H1 (cell line): Measurements from ENCODE around the gene SNAPIN. TPM values are rescaled to one million over a fixed set of nuclear protein-coding genes. Genes with fewer than 3 reads are reported as not detected.

ENCODE experiments used
- CTCF ChIA-PET: fragments of 300-600 bp; sonication (Branson Sonifier 250); formaldehyde crosslinking; loops from one replicate; lab custom pipeline; 2021; ENCODE audit not compliant: partially characterized antibody; lab: Charles Lee
- POLR2A ChIA-PET: fragments of 300-600 bp; sonication (Branson Sonifier 250); formaldehyde crosslinking; loops from one replicate; lab custom pipeline; 2021; ENCODE audit warnings: inconsistent platforms; ENCODE audit not compliant: partially characterized antibody; lab: Charles Lee
- DNase-seq, 2 experiments: peaks; one replicate each; pipeline versions ENCODE4 v3.0.0 to v3.0.0-alpha.2; 2010 to 2022; ENCODE audit warnings: low spot score in 2 of 2, low read depth in 1 of 2, mixed read lengths in 1 of 2
- FAIRE-seq: peaks from 2 replicates; lab custom pipeline; 2011; peaks lifted over from hg19 to GRCh38; lab: Jason Lieb, UNC
- H2AFZ ChIP-seq: 2 replicates; pipeline ENCODE4 v1.8.1; 2012; ENCODE audit warnings: low read length, inconsistent platforms
- H2AK5ac ChIP-seq: 2 replicates; pipeline ENCODE4 v1.6.1; 2013; ENCODE audit warnings: low read depth, low read length
- H2BK120ac ChIP-seq: replicated peaks from 2 replicates; pipeline ENCODE3; 2013; ENCODE audit warnings: low read depth, low read length, inconsistent platforms
- H2BK12ac ChIP-seq: 2 replicates; pipeline ENCODE4 v1.6.1; 2013; ENCODE audit warnings: low read depth, low read length
- H2BK15ac ChIP-seq: 2 replicates; pipeline ENCODE4 v1.6.1; 2013; ENCODE audit warnings: low read length
- H2BK20ac ChIP-seq: 2 replicates; pipeline ENCODE4 v1.6.1; 2013; ENCODE audit warnings: low read length
- H2BK5ac ChIP-seq: 2 replicates; pipeline ENCODE4 v1.6.1; 2013; ENCODE audit warnings: low read depth, low read length
- H3K14ac ChIP-seq: 2 replicates; pipeline ENCODE4 v1.6.1; 2013; ENCODE audit warnings: inconsistent platforms; ENCODE audit not compliant: insufficient read length
- H3K18ac ChIP-seq: 2 replicates; pipeline ENCODE4 v1.6.1; 2013; ENCODE audit warnings: low read length; ENCODE audit errors: extremely low read depth
- H3K23ac ChIP-seq: 2 replicates; pipeline ENCODE4 v1.6.1; 2013; ENCODE audit warnings: inconsistent platforms; ENCODE audit not compliant: insufficient read length
- H3K23me2 ChIP-seq: 2 replicates; pipeline ENCODE4 v1.6.1; 2013; ENCODE audit warnings: low read depth, low read length
- H3K27ac ChIP-seq: 2 replicates; pipeline ENCODE4 v1.6.1; 2011; ENCODE audit warnings: low read depth, low read length, inconsistent platforms
- H3K27me3 ChIP-seq, 4 experiments: replicated peaks in 1 of 4; 1 replicate in 1 of 4; 2 replicates in 3 of 4; pipeline versions ENCODE4 v1.6.1 to v1.8.1; 2011 to 2013; ENCODE audit warnings: low read length in 3 of 4, mild to moderate bottlenecking in 3 of 4, inconsistent platforms in 2 of 4, mixed read lengths in 2 of 4, moderate library complexity in 1 of 4; ENCODE audit not compliant: control insufficient read depth in 3 of 4, insufficient read depth in 3 of 4; ENCODE audit errors: extremely low read depth in 1 of 4
- H3K36me3 ChIP-seq, 4 experiments: 2 replicates each; pipeline versions ENCODE4 v1.6.1 to v1.8.1; 2011 to 2013; ENCODE audit warnings: mild to moderate bottlenecking in 4 of 4, low read length in 3 of 4, moderate library complexity in 2 of 4, control low read depth in 1 of 4, inconsistent platforms in 1 of 4; ENCODE audit not compliant: insufficient read depth in 4 of 4, control insufficient read depth in 2 of 4
- H3K4ac ChIP-seq: replicated peaks from 2 replicates; pipeline ENCODE3; 2013; ENCODE audit warnings: low read length, low read depth, mixed read lengths, inconsistent platforms; ENCODE audit not compliant: insufficient read length
- H3K4me1 ChIP-seq, 4 experiments: replicated peaks in 1 of 4; 1 replicate in 1 of 4; 2 replicates in 3 of 4; pipeline versions ENCODE4 v1.6.1 to v1.8.1; 2011 to 2013; ENCODE audit warnings: low read length in 3 of 4, inconsistent platforms in 2 of 4, mixed read lengths in 1 of 4; ENCODE audit not compliant: insufficient read depth in 4 of 4, control insufficient read depth in 3 of 4
- H3K4me2 ChIP-seq, 2 experiments: 2 replicates each; pipeline versions ENCODE4 v1.6.1 to v1.8.1; 2011 to 2013; ENCODE audit warnings: low read depth in 2 of 2, low read length in 2 of 2, control low read depth in 1 of 2, inconsistent platforms in 1 of 2, mild to moderate bottlenecking in 1 of 2; ENCODE audit not compliant: insufficient read depth in 1 of 2
- H3K4me3 ChIP-seq, 4 experiments: fragments of 200-600, 300-600 bp in 1 of 4; sonication (generic), shearing (Covaris generic), sonication (Bioruptor Twin) in 1 of 4; 2 replicates each; pipeline versions ENCODE4 v1.5.1 to v1.8.1; 2011 to 2016; ENCODE audit warnings: low read length in 4 of 4, low read depth in 3 of 4, control low read depth in 2 of 4, inconsistent platforms in 2 of 4, mild to moderate bottlenecking in 2 of 4, mixed read lengths in 1 of 4, moderate library complexity in 1 of 4; ENCODE audit not compliant: insufficient read depth in 2 of 4; ENCODE audit errors: extremely low read depth in 1 of 4
- H3K56ac ChIP-seq: replicated peaks from 2 replicates; pipeline ENCODE3; 2013; ENCODE audit warnings: low read depth, mild to moderate bottlenecking, mixed read lengths, low read length, inconsistent platforms; ENCODE audit not compliant: insufficient read length
- H3K79me1 ChIP-seq: 2 replicates; pipeline ENCODE4 v1.6.1; 2013; ENCODE audit warnings: low read depth, low read length, control low read depth
- H3K79me2 ChIP-seq, 2 experiments: 2 replicates each; pipeline versions ENCODE4 v1.6.1 to v1.8.1; 2012 to 2013; ENCODE audit warnings: low read length in 2 of 2, mild to moderate bottlenecking in 2 of 2, inconsistent platforms in 1 of 2; ENCODE audit not compliant: insufficient read depth in 2 of 2, control insufficient read depth in 1 of 2
- H3K9ac ChIP-seq, 4 experiments: replicated peaks in 1 of 4; 1 replicate in 1 of 4; 2 replicates in 3 of 4; pipeline versions ENCODE4 v1.6.1 to v1.8.1; 2011 to 2013; ENCODE audit warnings: low read depth in 3 of 4, low read length in 3 of 4, control low read depth in 2 of 4, mild to moderate bottlenecking in 2 of 4, moderate library complexity in 2 of 4, inconsistent platforms in 1 of 4; ENCODE audit errors: extremely low read depth in 1 of 4
- H3K9me3 ChIP-seq, 2 experiments: 2 replicates each; pipeline versions ENCODE4 v1.6.1 to v1.8.1; 2012 to 2013; ENCODE audit warnings: mild to moderate bottlenecking in 2 of 2, moderate library complexity in 2 of 2, control low read depth in 1 of 2, inconsistent platforms in 1 of 2, low read depth in 1 of 2, low read length in 1 of 2, mixed read lengths in 1 of 2; ENCODE audit not compliant: insufficient read depth in 2 of 2
- H4K20me1 ChIP-seq, 2 experiments: replicated peaks in 1 of 2; 2 replicates each; pipeline versions ENCODE3 to v1.8.1; 2011 to 2013; ENCODE audit warnings: inconsistent platforms in 2 of 2, low read length in 2 of 2, mild to moderate bottlenecking in 1 of 2; ENCODE audit not compliant: insufficient read depth in 2 of 2, control insufficient read depth in 1 of 2
- H4K5ac ChIP-seq: 2 replicates; pipeline ENCODE4 v1.6.1; 2013; ENCODE audit warnings: low read length, low read depth, mixed read lengths, inconsistent platforms; ENCODE audit not compliant: insufficient read length
- H4K8ac ChIP-seq: 2 replicates; pipeline ENCODE4 v1.8.0; 2013; ENCODE audit warnings: mild to moderate bottlenecking, moderate library complexity, low read length, inconsistent platforms; ENCODE audit not compliant: insufficient read depth; ENCODE audit errors: extremely low read depth
- H4K91ac ChIP-seq: replicated peaks from 2 replicates; pipeline ENCODE3; 2013; ENCODE audit warnings: low read length, mixed read lengths, inconsistent platforms; ENCODE audit not compliant: insufficient read length
- ATF3 ChIP-seq: IDR thresholded peaks from 2 replicates; pipeline ENCODE4 v1.6.1; 2011; ENCODE audit warnings: low read depth, mild to moderate bottlenecking, low read length; ENCODE audit not compliant: insufficient read depth
- CTBP2 ChIP-seq: IDR thresholded peaks from 2 replicates; pipeline ENCODE4 v1.7.0; 2011; ENCODE audit warnings: borderline replicate concordance, mild to moderate bottlenecking, moderate library complexity, mixed read lengths, low read length; ENCODE audit not compliant: insufficient read depth, insufficient read length
- CTCF ChIP-seq, 3 experiments: IDR thresholded peaks; 1 replicate in 2 of 3; 2 replicates in 1 of 3; pipeline versions ENCODE4 v1.5.1 to v1.6.1; 2011; ENCODE audit warnings: low read length in 3 of 3, mild to moderate bottlenecking in 3 of 3, inconsistent platforms in 2 of 3, low read depth in 1 of 3, moderate library complexity in 1 of 3; ENCODE audit not compliant: insufficient read depth in 1 of 3; ENCODE audit errors: control extremely low read depth in 1 of 3
- E2F6 ChIP-seq: IDR thresholded peaks from 2 replicates; pipeline ENCODE4 v1.6.1; 2012; ENCODE audit warnings: inconsistent platforms
- GTF2F1 ChIP-seq: IDR thresholded peaks from 2 replicates; pipeline ENCODE4 v1.6.1; 2012; ENCODE audit warnings: low read depth, low read length, improper control_type of control experiment, borderline replicate concordance
- JUN ChIP-seq: IDR thresholded peaks from 2 replicates; pipeline ENCODE4 v1.6.1; 2011; ENCODE audit warnings: low read depth, mild to moderate bottlenecking, improper control_type of control experiment, low read length
- KDM5A ChIP-seq: fragments of 200-600 bp; IDR thresholded peaks from 2 replicates; pipeline ENCODE4 v1.7.1; 2012; ENCODE audit warnings: mild to moderate bottlenecking, low read length, inconsistent platforms, mixed read lengths
- SIRT6 ChIP-seq: IDR thresholded peaks from one replicate; pipeline ENCODE4 v1.7.1; 2012; ENCODE audit warnings: low read length, inconsistent platforms
- TCF12 ChIP-seq: IDR thresholded peaks from 2 replicates; pipeline ENCODE4 v1.6.1; 2011; ENCODE audit warnings: low read depth, mild to moderate bottlenecking, low read length
- WGBS, 2 experiments: shearing (Covaris generic) in 1 of 2; methylation state at CpG; one replicate each; pipeline versions ENCODE4 v1.1.6 to v1.1.7; 2013 to 2015; ENCODE audit warnings: low lambda C conversion rate in 2 of 2, mixed read lengths in 2 of 2, inconsistent platforms in 1 of 2, low coverage in 1 of 2, missing lambda C conversion rate in 1 of 2; ENCODE audit not compliant: insufficient replicate concordance in 2 of 2, insufficient coverage in 1 of 2, insufficient read length in 1 of 2; ENCODE audit errors: extremely low coverage in 1 of 2, missing lambda C conversion rate in 1 of 2; 5-methylcytosine and 5-hydroxymethylcytosine counted together
- polyA plus RNA-seq, 7 experiments: library from polyadenylated mRNA; depleted of rRNA in 3 of 7; stranded (reverse) in 5 of 7; unstranded in 2 of 7; fragments of >200 nt in 5 of 7; fragments of 200-250 nt in 2 of 7; gene quantifications; 1 replicate in 5 of 7; 2 replicates in 1 of 7; 4 replicates in 1 of 7; pipeline versions ENCODE4 v1.2.1 to v1.2.3, GENCODE V29; 2011 to 2013; ENCODE audit warnings: missing spikeins in 2 of 7, mixed read lengths in 2 of 7
- total RNA-seq: library from RNA; stranded (reverse); fragmentation: NEBNext Ultra II Directional; extraction: Animal tissue kit (Norgen Biotek cat#: 25700); gene quantifications from 2 replicates; pipeline ENCODE4 v1.2.1, GENCODE V29; 2021

The SNAPIN gene
- total and polyA plus RNA-seq, 2 of the 8 experiments (the other 6 are each of a cell fraction or from before 2014, with no cell fraction given), result 25.7 to 31.1 TPM

GRCh38 chr1:153688736-153689328 is 30.3 kb downstream of the SNAPIN start:
- no peak overlapping the region for H2AFZ ChIP-seq
- no peak overlapping the region for H3K4me3 ChIP-seq
- no peaks in the 10 kb centered on the region for H3K79me2 ChIP-seq
- H3K27ac ChIP-seq, result no peak overlapping the region
- H3K56ac ChIP-seq, result no peak overlapping the region
- H4K91ac ChIP-seq, result no peak overlapping the region
- no peak overlapping the region for H3K18ac ChIP-seq
- H3K4me1 ChIP-seq, result no peaks in the 10 kb centered on the region
- H2BK15ac ChIP-seq, result no peak overlapping the region
- H3K4ac ChIP-seq, result no peak overlapping the region
- no peaks in the 10 kb centered on the region; a peak in 1 of 4 replicates for H3K9me3 ChIP-seq
- 90% methylated on average over 12 of the region's 18 CpGs; no CpG with 5 or more reads in 1 of the 2 experiments for WGBS, 2 experiments
- CTCF ChIA-PET, result interaction anchor here (0.6 to 14.0 kb wide), 8 partner anchors 10 to 84 kb away, joined by 3 to 190 read pairs (median 4); partner anchors contain the start of gene NPR1
- H4K20me1 ChIP-seq, result no peaks in the 10 kb centered on the region
- DNase-seq (no peak), FAIRE-seq (no peak)
- H3K9ac ChIP-seq, result no peak overlapping the region
- H3K23me2 ChIP-seq, result no peaks in the 10 kb centered on the region
- H2BK120ac ChIP-seq, result no peak overlapping the region
- peaks cover 0 to 5% (median 4%) of the 10 kb centered on the region in 4 experiments; a peak in 2 of 8 replicates for H3K36me3 ChIP-seq
- no peak overlapping the region for H4K8ac ChIP-seq
- H3K27me3 ChIP-seq, result no peaks in the 10 kb centered on the region
- H3K79me1 ChIP-seq, result no peaks in the 10 kb centered on the region
- no peak overlapping the region for H3K4me2 ChIP-seq
- no peak overlapping the region for H2BK12ac ChIP-seq
- POLR2A ChIA-PET, result interaction anchor here (2.8 kb wide), 1 partner anchor 9 kb away, joined by 11 read pairs; no protein-coding TSS in a partner anchor
- no peak overlapping the region for H2BK20ac ChIP-seq
- no peak overlapping the region for H4K5ac ChIP-seq
- H2AK5ac ChIP-seq, result no peak overlapping the region
- no peak overlapping the region for H3K23ac ChIP-seq
- no peak overlapping the region; the same call in 1 of the 2 replicates for H2BK5ac ChIP-seq
- H3K14ac ChIP-seq, result no peak overlapping the region
- TF ChIP-seq CTBP2 (no peak), TCF12 (no peak), GTF2F1 (no peak), CTCF (IDR thresholded peaks at IDR 0.05; ENCODE audit: control extremely low read depth in 1 of 3, insufficient read depth in 1 of 3, low read depth in 1 of 3, low read length in 3 of 3) (no peak), JUN (no peak), SIRT6 (no peak), KDM5A (no peak), ATF3 (no peak), E2F6 (no peak)
